GM10847 (cell line): Measurements from ENCODE around the gene PMIS2.

Experiments used
- POLR2A ChIP-seq: IDR thresholded peaks from 2 replicates; pipeline ENCODE4 v1.6.1; 2011; ENCODE audit not compliant: insufficient read length; ENCODE audit errors: extremely low read depth

PMIS2 gene

GRCh38 chr19:35636651-35637050, 50.7 kb downstream of the PMIS2 start:
- no peak for TF ChIP-seq POLR2A
